Activated naive CD8-positive, alpha-beta T cell treated with anti-CD3 and anti-CD28 coated beads, Interleukin-2, amount 10 ng/mL, durations not matched to agents 7 days and 5 days (primary cell): ENCODE measurements around the gene EML4. TPM values are rescaled to one million over a fixed set of nuclear protein-coding genes. Genes with fewer than 3 reads are reported as not detected.

Experiments used
- ATAC-seq: fragments of 150-1000 bp; cut with Tn5 transposase; one replicate; pipeline ENCODE4 v1.10.0; 2021; ENCODE audit warnings: low read depth, moderate library complexity
- POLR2A ChIA-PET: fragments of 350-600 bp; sonication (Branson Sonifier 250); formaldehyde crosslinking; loops from one replicate; lab custom pipeline; 2021; ENCODE audit warnings: antibody characterized with exemption; lab: Charles Lee
- DNase-seq: peaks from one replicate; pipeline ENCODE4 v3.0.0; 2021
- H3K27ac Mint-ChIP-seq: one replicate; pipeline ENCODE4 v1.8.0; 2022; ENCODE audit warnings: mild to moderate bottlenecking, mixed read lengths
- H3K27me3 Mint-ChIP-seq: one replicate; pipeline ENCODE4 v1.8.0; 2022; ENCODE audit warnings: mild to moderate bottlenecking, moderate library complexity, mixed read lengths
- H3K36me3 Mint-ChIP-seq: one replicate; pipeline ENCODE4 v1.8.0; 2021; ENCODE audit warnings: mild to moderate bottlenecking, mixed read lengths
- H3K4me1 Mint-ChIP-seq: one replicate; pipeline ENCODE4 v1.8.0; 2021; ENCODE audit warnings: mixed read lengths
- H3K4me3 Mint-ChIP-seq: one replicate; pipeline ENCODE4 v1.8.0; 2022; ENCODE audit warnings: mild to moderate bottlenecking, moderate library complexity, mixed read lengths
- H3K9me3 Mint-ChIP-seq: one replicate; pipeline ENCODE4 v1.8.0; 2021; ENCODE audit warnings: mixed read lengths
- total RNA-seq, 2 experiments: library from RNA; stranded (reverse); gene quantifications; one replicate each; pipeline ENCODE4 v1.2.3, GENCODE V29; 2021

EML4 gene
- total RNA-seq, 2 experiments from 2014 or later: 111 to 119 TPM

DNA sequence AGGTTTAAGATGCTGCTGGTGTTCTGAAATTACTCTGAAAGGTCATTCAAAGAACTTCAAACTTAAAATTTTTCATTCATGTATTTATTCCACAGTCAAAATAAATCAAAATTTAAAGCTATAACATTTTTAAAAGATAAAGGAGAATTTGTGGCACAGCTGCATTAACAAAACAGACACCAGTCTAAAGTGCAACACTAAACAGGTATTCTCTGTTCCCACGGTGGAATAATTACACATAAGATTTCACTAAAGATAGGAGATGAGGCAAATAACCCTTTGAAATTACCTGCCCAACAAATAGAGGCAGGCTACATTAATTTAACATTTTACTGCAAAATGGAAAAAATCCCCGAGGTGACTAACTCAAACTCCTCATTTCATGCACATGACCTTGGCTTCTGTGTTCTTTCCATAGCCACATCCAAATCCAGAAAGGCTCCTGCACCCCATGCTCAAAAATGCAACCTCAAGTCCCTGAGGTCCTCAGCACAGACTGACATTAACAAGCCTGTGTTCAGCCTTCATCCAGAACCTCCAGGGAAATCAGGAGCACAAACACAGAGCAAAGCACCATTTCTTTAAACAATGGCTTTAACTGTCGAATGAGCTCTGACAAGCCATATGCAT lies 181.4 kb downstream of the EML4 start:
- DNase-seq (no peak), ATAC-seq (no peak)
- H3K9me3 Mint-ChIP-seq: no peaks in the 10 kb centered on the region
- no peak overlapping the region for H3K4me3 Mint-ChIP-seq
- H3K4me1 Mint-ChIP-seq: peaks cover 12% of the 10 kb centered on the region
- no peak overlapping the region for H3K27ac Mint-ChIP-seq
- peaks cover 51% of the 10 kb centered on the region for H3K36me3 Mint-ChIP-seq
- POLR2A ChIA-PET: no interaction called here
- no peaks in the 10 kb centered on the region for H3K27me3 Mint-ChIP-seq

DNA sequence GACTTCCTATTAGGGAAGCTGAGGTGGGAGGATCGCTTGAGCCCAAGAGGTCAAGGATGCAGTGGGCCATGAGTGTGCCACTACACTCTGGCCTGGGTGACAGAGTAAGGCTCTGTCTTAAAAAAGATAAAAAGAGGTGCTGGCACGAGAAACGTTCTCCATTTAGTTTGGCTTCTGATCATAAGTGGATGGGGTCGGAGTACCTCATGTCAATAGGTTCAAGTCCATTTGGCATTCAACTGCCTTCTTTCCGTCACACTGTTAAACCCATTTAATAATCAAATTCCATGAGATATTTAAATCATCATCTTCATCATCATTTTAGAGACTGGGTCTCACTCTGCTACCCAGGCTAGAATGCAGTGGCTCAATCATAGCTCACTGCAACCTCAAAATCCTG lies 182.7 kb downstream of the EML4 start:
- DNase-seq (no peak), ATAC-seq (no peak)
- POLR2A ChIA-PET: no interaction called here
- Mint-ChIP-seq H3K36me3 (peaks cover 49% of the 10 kb centered on the region), H3K4me1 (peaks cover 15% of the 10 kb centered on the region), H3K9me3 (no peaks in the 10 kb centered on the region), H3K4me3 (no peak overlapping the region), H3K27ac (no peak overlapping the region), H3K27me3 (no peaks in the 10 kb centered on the region)

DNA sequence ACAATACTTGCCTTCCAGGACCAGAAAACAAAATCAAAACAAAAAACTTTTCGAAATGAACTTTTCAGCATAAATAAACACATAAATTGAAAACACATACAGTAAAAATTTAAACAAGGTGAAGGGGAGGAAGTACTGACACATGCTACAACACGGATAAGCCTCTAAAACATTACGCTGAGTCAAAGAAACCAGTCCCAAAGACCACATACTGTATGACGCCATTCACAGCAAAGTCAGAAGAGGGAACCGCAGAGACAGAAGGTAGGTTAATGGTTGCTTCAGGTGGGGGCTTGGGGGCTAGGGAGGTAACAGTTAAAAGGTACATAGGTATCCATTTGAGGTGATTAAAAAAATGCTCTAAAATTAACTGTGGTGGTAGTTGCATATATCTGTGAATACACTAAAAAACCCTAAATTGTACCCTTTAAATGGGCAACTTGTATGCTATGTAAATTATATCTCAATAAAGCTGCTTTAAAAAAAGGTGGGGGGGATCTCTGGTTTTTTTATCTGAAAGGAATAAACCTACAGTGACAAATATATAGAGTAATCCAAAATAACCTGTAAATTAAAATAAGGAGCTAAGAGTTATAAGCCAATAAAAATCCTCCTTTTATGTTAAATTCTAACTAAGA lies 184.8 kb downstream of the EML4 start:
- ATAC-seq (peak; percentile 71), DNase-seq (no peak)
- peaks cover 31% of the 10 kb centered on the region for H3K4me1 Mint-ChIP-seq
- H3K27ac Mint-ChIP-seq: peak overlapping the region; percentile 17
- H3K27me3 Mint-ChIP-seq: no peaks in the 10 kb centered on the region
- peaks cover 40% of the 10 kb centered on the region for H3K36me3 Mint-ChIP-seq
- H3K4me3 Mint-ChIP-seq: peak overlapping the region; percentile 20
- POLR2A ChIA-PET: no interaction called here
- no peaks in the 10 kb centered on the region for H3K9me3 Mint-ChIP-seq

DNA sequence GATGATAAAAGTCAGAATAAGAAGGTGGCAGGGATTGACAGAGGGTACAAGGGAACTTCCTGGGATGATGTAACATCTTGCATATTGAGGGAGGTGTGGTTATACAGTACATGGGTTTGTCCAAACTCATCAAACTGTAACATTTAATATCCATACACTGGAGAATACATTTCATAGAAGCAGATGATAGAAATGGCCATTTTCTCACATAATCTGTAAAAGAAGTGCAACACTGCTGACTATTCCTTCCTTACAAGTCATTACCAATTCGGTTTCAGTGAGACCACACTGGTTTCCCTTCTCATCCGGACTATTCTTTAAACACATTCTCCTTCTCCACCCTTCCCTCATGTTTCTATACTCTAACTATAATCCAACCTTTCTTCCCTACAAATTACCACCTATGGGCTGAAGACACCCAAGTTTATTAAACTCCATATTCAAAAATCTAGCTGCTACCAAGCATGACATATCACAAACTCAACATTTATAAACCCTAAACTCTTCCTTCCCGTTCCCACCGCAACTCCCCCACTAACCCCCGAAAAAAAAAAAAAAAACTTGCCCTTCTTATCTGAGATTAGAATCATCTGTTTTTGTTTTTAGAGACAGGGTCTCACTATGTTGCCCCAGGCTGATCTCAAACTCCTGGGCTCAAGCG lies 190.3 kb downstream of the EML4 start:
- ATAC-seq: no peak
- H3K4me3 Mint-ChIP-seq: peak overlapping the region; percentile 92
- POLR2A ChIA-PET: interaction anchor here (0.9 to 2.3 kb wide), 4 partner anchors 19 to 260 kb away, joined by 3 to 6 read pairs (median 4); no protein-coding TSS in a partner anchor
- H3K9me3 Mint-ChIP-seq: no peaks in the 10 kb centered on the region
- no peak for DNase-seq
- H3K36me3 Mint-ChIP-seq: peaks cover 10% of the 10 kb centered on the region
- H3K4me1 Mint-ChIP-seq: peaks cover 44% of the 10 kb centered on the region
- peak overlapping the region; percentile 93 for H3K27ac Mint-ChIP-seq
- no peaks in the 10 kb centered on the region for H3K27me3 Mint-ChIP-seq

DNA sequence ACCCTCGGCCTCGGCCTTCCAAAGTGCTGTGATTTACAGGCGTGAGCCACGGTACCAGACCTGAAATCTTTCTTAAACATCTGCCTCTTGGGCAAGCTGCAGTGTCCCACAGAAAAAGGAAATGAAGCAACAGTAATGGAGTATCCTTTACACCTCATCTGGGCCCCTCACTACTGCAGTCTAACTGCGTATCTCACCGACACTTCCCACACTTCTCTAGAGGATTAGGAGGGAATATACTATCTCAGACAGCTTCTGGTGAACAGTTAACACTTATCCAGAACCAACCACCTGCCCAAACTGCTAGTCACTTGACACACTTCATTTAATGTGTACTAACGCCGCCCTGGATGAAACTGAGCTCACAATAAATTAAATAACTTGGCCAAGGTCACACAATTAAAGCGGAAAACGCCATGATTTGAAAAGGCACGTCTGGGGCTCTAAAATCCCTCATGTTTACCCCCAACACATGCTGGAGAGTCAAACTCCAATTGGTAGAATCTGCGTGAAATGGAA lies 190.9 kb downstream of the EML4 start:
- peak overlapping the region; percentile 93 for H3K27ac Mint-ChIP-seq
- no peaks in the 10 kb centered on the region for H3K27me3 Mint-ChIP-seq
- DNase-seq: peak; percentile 55
- POLR2A ChIA-PET: interaction anchor here (0.6 to 2.3 kb wide), 6 partner anchors 20 to 260 kb away, joined by 3 to 6 read pairs (median 4); no protein-coding TSS in a partner anchor
- peak overlapping the region; percentile 92 for H3K4me3 Mint-ChIP-seq
- no peaks in the 10 kb centered on the region for H3K9me3 Mint-ChIP-seq
- ATAC-seq: peak; percentile 3
- H3K4me1 Mint-ChIP-seq: peaks cover 40% of the 10 kb centered on the region
- peaks cover 10% of the 10 kb centered on the region for H3K36me3 Mint-ChIP-seq

DNA sequence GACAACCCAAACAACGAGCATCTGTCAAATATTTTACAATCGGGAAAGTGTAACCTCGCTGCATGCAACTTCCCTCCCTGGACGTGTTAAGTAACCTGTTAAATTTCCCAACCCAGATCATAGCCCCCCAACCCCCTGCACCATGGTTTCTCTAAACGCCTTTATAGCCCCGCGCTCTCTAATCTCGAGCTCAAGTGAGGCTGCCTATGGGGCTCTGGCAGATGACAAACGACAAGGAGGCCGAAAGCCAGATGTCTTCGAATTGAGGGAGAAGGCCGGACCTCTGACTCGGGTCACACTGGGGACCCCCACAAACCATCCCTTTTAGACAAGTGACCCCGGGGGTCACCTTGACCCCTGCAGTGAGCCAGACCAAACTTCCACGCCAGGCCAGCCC lies 191.3 kb downstream of the EML4 start:
- DNase-seq (no peak), ATAC-seq (no peak)
- POLR2A ChIA-PET: interaction anchor here (0.6 to 2.3 kb wide), 6 partner anchors 20 to 261 kb away, joined by 3 to 6 read pairs (median 4); no protein-coding TSS in a partner anchor
- Mint-ChIP-seq H3K4me1 (peaks cover 40% of the 10 kb centered on the region), H3K27me3 (no peaks in the 10 kb centered on the region), H3K9me3 (no peaks in the 10 kb centered on the region), H3K4me3 (peak overlapping the region; percentile 92), H3K36me3 (peaks cover 10% of the 10 kb centered on the region), H3K27ac (peak overlapping the region; percentile 93)

DNA sequence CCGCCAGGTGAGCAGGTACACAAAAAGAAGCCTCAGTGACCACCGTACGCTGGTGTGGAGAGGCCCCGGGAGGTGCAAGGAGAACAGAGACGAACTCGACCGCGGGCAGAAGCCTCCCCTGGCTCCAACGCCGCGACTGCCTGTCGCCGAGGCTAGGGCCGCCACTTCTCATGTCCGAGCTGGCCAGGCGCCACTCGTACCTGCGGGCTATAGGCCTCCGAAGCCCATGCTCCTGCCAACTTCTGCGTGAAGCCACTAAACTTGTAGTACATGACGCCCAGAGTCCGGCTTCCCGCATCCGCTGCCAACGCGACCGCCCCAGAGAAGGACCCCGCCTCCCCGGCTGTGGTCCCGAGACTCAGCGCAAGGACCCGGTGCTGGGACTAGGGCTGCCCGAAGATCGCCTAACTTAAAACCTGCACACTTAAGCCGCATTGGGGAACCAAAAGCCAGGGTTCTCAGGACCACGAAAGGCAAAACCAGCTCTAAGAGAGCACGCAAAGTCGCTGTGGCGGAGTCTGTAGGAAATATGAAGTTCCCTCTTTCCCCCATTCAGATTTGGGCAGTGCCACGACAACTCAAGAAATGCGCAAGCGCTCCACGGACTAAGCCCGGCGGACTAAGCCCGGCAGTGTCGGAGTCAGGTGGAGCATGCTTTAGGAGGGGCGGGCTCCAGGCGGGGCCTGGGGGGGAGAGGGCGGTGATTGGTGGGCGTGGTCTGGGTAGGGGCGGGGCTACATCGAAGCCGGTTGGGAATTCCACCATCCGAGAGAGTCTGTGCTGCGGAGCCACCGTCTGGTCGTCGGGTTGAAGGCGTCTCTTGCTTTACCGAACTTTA lies 192.0 kb downstream of the EML4 start, which contains the start of gene COX7A2L:
Gene COX7A2L (minus strand): TSS at position 328 of the 838 bp plus-strand sequence. CDS start 56 bp downstream, at position 272.
- Mint-ChIP-seq H3K27ac (peak within 1 kb of the TSS; percentile 93), H3K27me3 (no peaks in the 10 kb centered on the region), H3K9me3 (no peaks in the 10 kb centered on the region), H3K36me3 (peaks cover 8% of the 10 kb centered on the region), H3K4me1 (peaks cover 38% of the 10 kb centered on the region), H3K4me3 (peak within 1 kb of the TSS; percentile 92)
- ATAC-seq (peak; percentile 96), DNase-seq (peak; percentile 93)
- POLR2A ChIA-PET: interaction anchor here (1.4 to 2.3 kb wide), 4 partner anchors 19 to 261 kb away, joined by 3 to 6 read pairs (median 4); no protein-coding TSS in a partner anchor

DNA sequence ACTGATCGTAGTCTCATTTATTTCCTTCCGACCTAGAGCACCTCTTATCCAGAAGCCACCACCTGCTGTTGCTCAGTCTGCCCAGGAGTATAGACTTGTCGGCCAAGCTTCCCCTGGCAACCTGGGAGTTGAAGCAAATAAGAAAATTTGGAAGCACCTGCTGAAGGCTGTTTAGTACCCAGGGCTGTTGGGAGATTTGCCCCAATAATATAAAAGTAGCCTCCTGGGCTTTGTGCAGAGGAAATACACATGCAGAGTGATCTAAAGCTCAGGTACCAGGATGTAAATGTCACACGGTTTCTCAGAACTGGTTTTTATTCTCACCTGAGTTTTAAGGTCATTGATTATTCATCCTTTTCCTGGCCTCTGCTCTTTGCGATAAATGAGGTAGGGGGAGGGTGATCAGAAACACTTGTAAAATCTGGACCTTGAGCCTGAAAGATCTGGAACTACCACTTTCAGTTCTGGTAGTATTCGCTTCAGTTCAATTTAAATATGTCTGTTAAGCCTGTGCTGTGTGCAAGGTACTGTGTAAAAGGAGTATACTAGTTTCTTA lies 192.7 kb downstream of the EML4 start:
- Mint-ChIP-seq H3K27me3 (no peaks in the 10 kb centered on the region), H3K9me3 (no peaks in the 10 kb centered on the region), H3K27ac (peak overlapping the region; percentile 93), H3K4me3 (peak overlapping the region; percentile 92), H3K36me3 (peaks cover 7% of the 10 kb centered on the region), H3K4me1 (peaks cover 38% of the 10 kb centered on the region)
- POLR2A ChIA-PET: interaction anchor here (1.5 to 2.3 kb wide), 2 partner anchors 20 to 262 kb away, joined by 3 to 6 read pairs; no protein-coding TSS in a partner anchor
- ATAC-seq: no peak
- DNase-seq: no peak

DNA sequence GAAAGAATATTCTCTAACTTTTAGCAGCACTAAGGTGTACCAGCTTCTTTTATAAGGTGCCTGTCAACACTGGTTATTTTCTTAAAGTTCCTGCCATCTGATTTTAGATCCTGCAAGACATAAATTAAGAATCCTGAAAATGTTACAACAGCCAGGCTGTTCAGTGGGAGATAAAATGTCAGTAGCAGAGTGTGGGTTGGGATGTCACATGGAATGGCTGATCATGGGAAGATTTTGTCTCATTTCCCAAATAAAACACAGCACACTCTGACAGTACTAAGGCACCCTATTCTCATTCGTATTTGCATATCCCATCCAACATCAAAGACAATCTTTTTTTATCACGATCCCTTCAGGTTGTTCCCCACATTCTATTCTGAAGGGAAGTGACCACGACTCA lies 194.3 kb downstream of the EML4 start:
- Mint-ChIP-seq H3K27me3 (no peaks in the 10 kb centered on the region), H3K9me3 (no peaks in the 10 kb centered on the region), H3K4me1 (peaks cover 30% of the 10 kb centered on the region), H3K27ac (no peak overlapping the region), H3K4me3 (no peak overlapping the region), H3K36me3 (no peaks in the 10 kb centered on the region)
- DNase-seq (no peak), ATAC-seq (no peak)
- POLR2A ChIA-PET: interaction anchor here (0.7 kb wide), 1 partner anchor 129 kb away, joined by 5 read pairs; no protein-coding TSS in a partner anchor

DNA sequence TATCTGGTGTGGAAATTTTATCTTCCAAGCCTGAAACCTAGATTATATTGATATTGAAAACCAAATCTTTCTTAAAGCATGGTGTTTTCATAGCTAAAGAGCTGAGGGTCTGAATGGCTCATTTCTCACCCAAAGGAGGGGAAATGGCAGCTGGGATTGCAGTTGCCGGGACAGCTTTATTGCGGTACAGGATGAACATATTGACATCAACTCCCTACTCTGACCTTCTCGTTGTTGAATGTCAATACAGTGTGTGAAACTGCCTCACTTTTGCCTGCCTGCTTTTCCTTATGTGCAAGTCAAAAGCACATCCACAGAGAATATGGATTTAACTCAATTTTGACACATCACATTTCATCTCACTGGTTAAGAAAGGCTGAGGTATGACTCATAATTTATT lies 195.5 kb downstream of the EML4 start:
- H3K9me3 Mint-ChIP-seq: no peaks in the 10 kb centered on the region
- H3K27me3 Mint-ChIP-seq: no peaks in the 10 kb centered on the region
- POLR2A ChIA-PET: no interaction called here
- ATAC-seq: no peak
- DNase-seq: no peak
- peaks cover 21% of the 10 kb centered on the region for H3K4me1 Mint-ChIP-seq
- H3K36me3 Mint-ChIP-seq: no peaks in the 10 kb centered on the region
- no peak overlapping the region for H3K27ac Mint-ChIP-seq
- H3K4me3 Mint-ChIP-seq: no peak overlapping the region

DNA sequence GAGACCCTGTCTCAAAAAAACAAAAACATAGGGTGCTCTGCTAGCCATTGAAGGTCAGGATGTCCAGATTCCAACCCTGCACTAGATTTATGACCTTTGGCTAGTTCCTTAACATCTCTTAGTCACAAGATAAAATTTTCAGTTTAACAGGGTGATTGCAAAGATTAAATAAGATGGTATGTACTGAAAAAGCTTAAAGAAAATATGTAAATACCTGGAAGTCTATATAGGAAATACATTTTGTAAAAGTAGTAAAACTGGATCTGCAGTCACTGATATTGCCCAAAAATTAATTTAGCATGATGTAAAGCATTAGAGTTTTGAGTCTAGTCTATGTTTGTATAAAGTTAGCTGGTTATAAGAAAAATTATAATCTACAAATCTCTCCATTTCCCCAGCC lies 197.3 kb downstream of the EML4 start:
- no peak overlapping the region for H3K27ac Mint-ChIP-seq
- peaks cover 2% of the 10 kb centered on the region for H3K27me3 Mint-ChIP-seq
- no peak overlapping the region for H3K4me3 Mint-ChIP-seq
- H3K4me1 Mint-ChIP-seq: peaks cover 14% of the 10 kb centered on the region
- H3K36me3 Mint-ChIP-seq: no peaks in the 10 kb centered on the region
- POLR2A ChIA-PET: no interaction called here
- H3K9me3 Mint-ChIP-seq: no peaks in the 10 kb centered on the region
- ATAC-seq (no peak), DNase-seq (no peak)

DNA sequence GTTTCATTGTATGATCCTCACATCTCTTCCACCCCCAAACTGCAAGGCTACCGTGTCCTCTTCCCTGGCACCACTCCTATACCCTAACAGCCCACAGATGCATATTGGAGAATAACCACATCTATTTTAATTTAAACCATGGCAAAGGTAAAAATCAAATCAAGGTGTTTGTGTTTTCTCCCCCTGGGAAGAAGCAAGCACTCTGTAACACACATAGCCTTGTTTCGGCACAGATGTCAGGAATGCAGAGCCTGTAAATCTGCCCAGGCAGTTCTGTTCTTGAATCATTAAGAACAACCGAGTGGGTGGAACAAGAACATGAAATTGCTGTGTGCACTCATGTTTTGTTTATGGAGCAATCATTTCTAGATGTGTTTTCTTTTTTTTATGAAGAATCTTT lies 198.7 kb downstream of the EML4 start:
- POLR2A ChIA-PET: no interaction called here
- DNase-seq (no peak), ATAC-seq (no peak)
- no peaks in the 10 kb centered on the region for H3K9me3 Mint-ChIP-seq
- H3K27me3 Mint-ChIP-seq: peaks cover 2% of the 10 kb centered on the region
- no peak overlapping the region for H3K4me3 Mint-ChIP-seq
- H3K36me3 Mint-ChIP-seq: no peaks in the 10 kb centered on the region
- peaks cover 6% of the 10 kb centered on the region for H3K4me1 Mint-ChIP-seq
- no peak overlapping the region for H3K27ac Mint-ChIP-seq
